HG03135 (cell line): ENCODE data around the gene TMEM164.
"Not testable (repeated sequence)": the region's sequence is repeated elsewhere in the genome, so short reads cannot be mapped to it uniquely, and the experiment has no call there.

Experiments
- ATAC-seq: cut with Tn5 transposase; IDR thresholded peaks from one replicate; pipeline ENCODE4 v1.9.1; 2021; ENCODE audit warnings: mild to moderate bottlenecking, moderate library complexity; ENCODE audit not compliant: unreplicated experiment

TMEM164 gene

DNA sequence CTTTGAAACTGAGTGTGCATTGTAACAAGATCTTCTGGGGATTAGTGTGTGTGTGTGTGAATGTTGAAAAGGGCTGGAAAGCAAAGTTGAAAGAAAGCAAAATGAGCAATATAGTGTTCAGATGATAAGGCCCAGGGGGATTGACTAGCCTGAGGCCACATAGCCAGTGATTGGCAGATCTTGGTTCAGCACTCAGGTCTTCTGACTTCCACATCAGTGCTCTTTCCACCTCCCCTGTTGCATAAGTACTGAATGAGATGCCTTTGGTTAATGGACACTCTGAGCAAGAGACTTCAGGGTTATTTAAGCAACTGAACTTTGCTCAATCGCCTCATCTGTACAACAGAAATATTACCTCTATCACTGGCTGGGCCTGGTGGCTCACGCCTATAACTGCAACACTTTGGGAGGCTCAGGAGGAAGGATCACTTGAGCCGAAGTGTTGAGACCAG lies 120.4 kb downstream of the TMEM164 start:
- ATAC-seq, result no peak

DNA sequence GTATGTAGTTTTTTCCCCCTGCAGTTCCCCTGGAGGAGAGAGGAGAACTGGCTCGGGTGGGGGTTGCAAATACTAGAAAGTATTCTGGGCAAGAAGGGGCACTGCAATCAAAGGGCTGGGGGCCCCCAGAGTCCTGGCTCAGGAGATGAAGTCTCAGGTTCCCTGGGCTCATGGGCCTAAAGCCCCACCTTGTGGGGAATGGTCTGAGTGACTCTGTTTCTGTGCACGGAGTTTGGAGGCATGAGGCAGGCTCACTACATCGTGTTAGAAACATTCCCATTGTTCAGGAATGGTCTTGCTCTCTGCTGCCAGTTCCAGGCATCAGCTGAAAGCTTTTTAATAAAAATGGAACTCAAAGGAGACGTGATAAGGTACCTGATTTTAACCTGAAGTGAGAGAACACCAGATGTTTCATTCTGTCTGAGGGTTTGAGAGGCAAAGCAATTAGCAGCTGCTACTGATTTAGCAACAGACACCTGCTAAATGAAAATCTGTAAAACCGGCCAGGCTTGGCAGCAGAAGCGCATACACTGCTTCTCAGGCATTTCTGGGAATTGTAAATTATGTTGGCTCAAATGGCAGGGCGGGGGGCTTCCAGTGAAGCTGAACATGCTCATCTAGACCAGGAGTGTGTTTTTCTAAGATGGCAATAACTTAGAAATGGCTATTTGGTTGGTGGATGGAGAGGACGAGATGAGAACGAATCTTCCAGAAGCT lies 122.7 kb downstream of the TMEM164 start:
- no peak for ATAC-seq

DNA sequence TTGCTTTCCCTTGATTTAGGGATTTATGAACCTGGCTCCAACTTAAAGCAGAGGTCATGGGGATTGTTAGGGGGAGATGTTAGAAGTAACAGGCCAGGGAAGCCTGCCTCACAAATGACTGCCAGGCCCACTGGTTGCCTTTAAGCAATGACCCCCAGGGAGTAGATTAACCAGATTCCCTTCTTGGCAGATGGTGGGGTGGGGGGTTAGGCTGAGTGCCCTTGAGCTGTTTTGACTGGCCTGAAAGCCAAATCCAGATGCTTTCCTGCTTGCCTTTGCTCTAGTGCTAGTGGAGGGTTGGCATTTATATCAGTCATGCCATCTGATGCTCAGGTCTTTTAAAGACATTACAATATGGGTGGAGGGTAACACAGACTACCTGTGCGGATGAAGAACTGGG lies 128.1 kb downstream of the TMEM164 start:
- ATAC-seq, result no peak

DNA sequence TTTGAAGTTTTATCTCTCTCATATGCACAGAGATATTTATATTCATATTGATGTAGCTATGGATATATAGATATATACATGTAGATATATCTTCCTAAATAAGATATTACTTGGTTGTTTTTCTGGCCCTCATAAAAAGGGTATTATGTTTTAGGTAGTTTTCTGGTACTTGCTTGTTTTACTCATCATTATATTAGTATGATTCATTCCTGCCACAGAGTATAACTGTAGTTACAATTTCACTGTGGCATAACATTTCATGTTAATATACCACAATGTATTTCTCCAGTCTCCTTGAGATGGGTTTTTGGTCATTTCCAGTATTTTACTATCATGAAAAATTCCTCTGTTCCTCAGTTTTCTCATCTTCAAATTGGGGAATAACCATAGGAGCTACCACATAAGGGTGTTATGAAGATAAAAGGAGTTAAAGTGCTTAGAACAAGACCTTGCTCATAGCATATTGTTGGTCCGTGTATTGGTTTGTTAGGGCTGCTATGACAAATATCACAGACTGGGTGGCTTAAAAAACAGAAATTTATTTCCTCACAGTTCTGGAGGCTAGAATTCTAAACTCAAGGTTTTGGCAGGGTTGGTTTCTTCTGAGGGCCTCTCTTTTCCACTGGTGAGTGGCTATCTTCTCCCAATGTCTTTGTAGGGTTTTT lies 129.7 kb downstream of the TMEM164 start:
- ATAC-seq, result no peak

DNA sequence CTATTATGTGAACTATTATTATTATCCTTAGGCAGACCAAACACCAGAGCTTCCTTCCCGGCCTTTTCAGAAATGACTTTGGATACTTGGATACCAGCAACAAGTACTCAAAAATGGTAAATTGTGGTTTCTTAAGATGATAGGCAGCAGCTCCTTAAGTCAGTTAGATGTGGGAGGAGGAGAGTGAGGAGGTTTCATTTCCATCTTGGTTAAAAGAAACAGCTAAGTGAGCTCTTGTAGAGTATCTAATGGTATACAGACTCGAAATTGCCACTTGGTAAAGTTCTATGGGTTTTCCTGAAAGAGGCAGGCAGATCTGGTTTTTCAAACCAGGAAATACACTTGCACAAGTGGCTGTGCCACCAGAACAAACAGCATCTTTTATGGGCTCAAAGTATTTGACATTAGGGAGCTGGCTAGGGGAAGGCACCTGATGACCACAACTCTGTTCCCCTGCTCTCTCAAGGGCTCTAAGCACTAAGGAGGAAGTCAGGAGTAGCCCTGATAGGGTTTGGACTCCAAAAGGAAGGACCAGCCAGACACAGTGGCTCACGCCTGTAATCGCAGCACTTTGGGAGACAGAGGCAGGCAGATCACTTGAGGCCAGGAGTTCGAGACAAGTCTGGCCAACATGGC lies 130.9 kb downstream of the TMEM164 start:
- no peak for ATAC-seq

DNA sequence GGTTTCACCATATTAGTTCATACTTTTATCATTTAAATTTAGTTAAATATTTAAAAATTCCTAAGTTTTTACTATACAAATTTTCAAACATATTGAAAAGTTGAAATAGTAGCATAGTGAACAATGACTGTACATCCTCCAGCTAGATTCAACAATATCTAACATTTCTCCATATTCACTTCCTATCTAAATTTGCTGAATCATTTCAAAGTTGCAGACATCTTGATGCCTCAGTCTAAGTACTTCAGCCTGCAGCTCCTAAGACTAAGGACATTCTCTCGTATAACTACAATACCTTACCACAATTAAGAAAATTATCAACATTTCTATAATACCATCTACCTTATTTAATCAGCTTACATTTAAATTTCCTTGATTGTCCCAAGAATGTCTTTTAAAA lies 132.7 kb downstream of the TMEM164 start:
- ATAC-seq, result no peak

DNA sequence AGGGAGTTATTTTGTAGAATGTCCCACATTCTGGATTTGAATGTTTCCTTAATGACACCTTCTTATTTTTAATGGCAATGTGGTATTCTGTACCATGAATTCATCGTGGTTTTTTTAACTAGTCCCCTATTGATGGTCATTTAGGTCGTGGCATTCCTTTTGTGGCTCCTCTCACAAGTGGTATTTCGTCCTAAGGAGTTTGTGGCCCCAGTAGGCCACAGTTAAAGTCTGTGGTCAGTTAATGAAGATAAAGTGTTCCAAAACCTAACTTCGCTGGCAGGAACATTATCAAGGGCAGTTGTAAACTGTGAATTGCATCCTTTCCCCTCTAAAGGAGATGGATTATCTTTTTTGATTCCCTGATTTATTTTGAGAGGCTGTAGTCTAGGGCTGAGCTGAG lies 133.2 kb downstream of the TMEM164 start:
- ATAC-seq, result no peak

DNA sequence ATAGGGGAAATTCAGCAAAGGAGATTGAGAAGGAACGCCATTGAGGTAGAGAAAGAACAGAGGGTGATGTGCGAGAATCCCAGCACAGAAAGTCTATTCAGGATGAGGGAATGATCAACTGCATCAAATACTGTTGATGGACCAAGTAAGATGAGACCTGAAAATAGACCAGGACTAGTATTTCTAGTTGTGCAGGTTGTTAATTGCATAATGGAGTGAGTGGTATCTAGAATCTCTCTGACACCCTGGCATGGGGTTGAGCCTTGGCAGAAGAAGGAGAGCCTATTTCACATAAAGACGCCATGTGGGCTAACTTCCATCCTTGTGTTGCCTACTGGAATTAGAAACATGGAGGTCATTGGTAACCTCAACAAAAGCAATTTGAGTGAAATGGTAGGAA lies 135.6 kb downstream of the TMEM164 start:
- ATAC-seq, result no peak

DNA sequence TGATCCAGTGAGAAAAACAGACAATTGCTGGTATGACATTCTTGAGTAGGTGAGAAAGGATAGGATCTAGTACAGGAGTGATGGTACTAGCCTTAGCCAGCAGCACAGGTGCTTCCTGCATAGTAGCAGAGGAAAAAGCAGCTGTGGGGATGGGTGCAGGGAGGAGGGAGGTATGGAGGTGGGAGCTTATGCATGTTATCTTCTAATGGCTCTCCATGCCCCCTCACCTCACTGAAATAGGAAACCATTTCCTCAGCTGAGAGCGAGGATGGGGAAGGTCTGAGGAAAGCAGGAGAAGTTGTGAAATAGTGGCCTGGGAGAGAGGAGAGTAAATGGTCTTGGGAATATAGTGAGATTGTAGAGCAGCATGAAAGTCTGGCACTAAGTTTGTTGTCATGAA lies 136.3 kb downstream of the TMEM164 start:
- no peak for ATAC-seq

DNA sequence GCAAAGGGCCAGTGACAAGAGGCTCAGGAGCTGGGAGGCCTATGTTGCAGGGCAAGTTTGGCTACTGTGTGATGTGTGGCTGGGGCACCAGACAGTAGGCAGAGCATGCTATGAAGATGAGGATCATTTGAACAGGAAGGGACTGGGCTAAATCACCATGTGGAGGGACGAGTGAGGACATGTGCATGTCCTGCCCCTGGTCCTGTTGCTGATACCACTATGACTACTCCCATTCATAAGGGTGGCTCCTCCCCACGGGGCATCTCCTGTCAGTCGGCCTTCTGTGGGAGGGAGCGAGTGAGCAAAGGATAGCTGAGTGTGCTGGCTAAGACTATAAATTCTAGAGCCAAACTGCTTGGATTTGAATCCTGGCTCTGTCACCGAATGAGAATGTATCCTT lies 139.2 kb downstream of the TMEM164 start:
- ATAC-seq, result no peak

DNA sequence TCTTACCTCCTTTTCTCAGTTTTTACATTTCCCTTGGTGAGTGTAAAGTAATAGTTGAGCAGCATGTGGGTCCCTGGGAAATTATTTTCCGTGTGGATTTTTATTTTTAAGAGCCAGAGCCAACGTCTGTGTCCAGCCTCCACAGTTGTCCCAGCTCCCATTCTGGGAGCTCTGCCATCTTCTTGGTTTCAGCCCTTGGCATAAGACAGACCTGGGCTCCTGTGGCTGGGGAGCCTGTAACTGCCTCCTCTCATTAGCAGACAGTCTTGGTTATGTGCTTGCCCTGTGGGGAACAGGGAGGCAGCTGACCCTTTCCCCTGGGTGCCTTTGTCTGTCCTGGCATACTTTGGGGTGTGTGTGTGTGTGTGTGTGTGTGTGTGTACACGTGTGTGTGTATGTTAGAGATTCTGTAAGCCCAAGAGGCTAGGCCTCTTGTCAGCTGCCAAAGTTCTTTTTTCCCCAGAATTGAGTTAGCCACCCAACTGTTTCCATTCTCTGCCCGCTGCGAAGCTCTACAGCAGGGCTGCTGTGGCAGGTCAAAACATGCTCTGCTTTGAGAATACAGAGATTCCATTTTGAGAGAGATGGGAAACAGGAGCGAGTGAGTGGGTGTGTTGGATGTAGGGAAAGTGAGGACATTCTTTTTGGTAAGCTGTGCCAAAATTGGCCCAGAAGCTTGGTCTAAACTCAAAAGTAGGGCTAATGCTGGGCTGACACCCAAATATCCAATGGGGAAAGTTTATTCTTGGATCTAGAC lies 140.7 kb downstream of the TMEM164 start:
- no peak for ATAC-seq

DNA sequence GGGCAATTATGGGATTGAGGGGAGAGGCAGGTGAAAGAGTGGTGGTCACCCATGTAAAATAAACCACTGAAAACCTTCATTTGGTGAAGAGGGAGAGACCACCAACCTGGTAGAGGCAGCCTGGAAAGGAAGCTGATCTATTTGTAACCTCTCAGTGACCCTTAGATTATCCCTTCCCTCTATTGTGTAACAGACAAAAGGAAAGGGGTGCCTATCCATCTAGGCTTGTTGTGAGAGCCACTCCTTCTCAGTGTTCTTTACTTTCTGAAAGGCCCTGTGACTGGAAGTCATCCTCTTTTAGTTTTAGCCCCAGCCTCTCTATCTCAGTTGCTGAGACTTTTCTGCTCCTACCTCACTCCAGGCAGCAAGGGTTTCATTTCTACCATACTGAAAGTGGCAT lies 142.4 kb downstream of the TMEM164 start:
- ATAC-seq, result no peak

DNA sequence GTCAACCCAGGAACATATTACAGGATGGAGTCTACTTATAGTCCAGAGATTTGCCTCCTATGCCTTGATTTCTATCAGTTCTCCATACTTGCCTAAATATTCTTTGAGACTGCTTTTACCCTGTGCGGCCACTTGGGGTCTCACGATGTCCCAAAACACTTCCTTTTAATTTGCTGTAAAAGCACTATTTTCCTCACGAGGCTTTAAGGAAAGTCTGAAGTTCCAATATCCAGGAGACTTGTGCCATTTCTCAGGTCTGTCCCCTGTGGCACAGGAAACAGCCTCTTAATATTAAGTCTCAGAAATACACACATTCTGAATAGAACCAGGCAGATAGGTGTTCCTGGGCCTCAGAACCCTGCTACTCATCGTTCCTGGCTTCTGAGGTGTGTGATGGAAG lies 142.9 kb downstream of the TMEM164 start:
- peak; percentile 77 for ATAC-seq

DNA sequence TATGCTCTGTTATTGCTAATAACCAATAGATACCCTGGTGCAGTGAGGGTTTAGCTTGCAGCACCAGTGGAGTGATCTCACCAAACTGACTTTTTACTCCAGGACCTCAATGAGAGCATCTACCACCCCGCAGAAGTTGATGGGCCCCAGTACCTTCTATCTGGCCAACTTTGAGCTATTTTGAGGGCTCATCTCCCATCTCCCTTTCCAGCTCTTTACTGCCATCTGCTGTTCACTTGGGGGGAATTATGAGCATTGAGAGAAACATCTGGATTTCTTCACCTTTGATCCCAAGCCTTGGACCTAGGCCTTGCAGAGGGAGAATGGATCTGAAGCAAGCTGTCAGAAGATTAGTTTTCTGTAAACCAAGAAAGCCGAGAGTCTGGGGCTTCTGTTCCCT lies 143.6 kb downstream of the TMEM164 start:
- ATAC-seq, result peak; percentile 64

DNA sequence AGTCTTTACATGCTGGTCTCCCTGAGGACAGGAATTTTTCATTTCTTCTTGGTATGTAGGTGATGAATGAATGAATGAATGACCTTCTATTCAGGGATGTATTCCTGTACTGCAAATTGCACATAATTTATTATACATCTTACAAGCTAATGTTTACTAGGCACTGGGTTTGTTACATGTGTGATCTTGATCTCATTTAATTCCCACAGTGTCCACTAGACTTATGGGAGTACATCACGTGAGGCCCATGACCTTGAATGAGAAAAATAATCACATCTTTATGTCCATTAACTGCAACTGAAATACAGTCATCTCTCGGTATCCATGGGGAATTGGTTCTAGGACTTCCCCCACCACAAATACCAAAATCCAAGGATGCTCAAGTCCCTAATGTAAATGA lies 150.3 kb downstream of the TMEM164 start:
- no peak for ATAC-seq

DNA sequence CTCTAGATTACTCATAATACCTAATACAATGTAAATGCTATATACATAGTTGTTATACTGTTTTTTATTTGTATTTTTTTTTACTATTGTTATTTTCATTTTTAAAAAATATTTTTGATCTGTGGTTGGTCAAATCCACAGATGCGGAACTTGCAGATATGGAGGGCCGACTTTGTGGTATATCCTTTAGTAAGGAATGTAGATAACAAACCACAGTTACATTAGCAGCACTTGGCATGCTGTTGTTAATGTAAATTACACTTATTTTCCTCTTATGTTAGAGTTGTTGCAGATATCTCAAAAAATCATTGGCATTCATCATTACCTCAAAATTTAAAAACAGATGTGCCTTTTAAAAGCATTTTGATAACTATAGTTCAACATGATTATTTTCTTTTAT lies 151.0 kb downstream of the TMEM164 start:
- ATAC-seq, result no peak

DNA sequence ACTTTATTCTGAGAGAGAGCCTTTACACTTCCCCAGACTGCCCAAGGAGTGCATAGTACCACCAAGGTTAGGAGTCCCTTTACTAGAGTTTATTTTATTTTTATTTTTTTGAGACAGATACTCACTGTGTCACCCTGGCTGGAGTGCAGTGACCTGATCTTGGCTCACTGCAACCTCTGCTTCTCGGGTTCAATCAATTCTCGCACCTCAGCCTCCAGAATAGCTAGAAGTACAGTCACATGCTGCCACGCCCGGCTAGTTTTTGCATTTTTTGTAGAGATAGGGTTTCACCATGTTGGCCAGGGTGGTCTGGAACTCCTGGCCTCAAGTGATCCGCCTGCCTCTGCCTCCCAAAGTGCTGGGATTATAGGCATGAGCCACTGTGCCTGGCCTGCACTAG lies 151.4 kb downstream of the TMEM164 start:
- not testable (repeated sequence) for ATAC-seq

DNA sequence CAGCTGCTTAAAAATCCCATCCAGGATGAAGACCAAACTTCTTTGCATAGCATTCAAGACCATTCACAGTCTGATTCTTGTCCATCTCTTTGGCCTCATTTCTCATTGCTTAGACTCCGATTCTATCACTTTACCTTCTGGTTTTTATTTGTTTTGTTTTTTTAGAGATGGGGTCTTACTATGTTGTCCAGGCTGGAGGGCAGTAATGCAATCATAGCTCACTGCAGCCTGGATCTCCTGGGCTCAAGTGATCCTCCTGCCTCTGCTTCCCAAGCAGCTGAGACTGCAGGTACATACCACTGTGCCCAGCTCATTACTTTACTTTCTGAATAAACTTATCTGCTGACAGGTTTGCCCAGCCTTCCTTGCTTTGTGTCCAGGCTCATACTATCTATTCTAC lies 152.8 kb downstream of the TMEM164 start:
- no peak for ATAC-seq

DNA sequence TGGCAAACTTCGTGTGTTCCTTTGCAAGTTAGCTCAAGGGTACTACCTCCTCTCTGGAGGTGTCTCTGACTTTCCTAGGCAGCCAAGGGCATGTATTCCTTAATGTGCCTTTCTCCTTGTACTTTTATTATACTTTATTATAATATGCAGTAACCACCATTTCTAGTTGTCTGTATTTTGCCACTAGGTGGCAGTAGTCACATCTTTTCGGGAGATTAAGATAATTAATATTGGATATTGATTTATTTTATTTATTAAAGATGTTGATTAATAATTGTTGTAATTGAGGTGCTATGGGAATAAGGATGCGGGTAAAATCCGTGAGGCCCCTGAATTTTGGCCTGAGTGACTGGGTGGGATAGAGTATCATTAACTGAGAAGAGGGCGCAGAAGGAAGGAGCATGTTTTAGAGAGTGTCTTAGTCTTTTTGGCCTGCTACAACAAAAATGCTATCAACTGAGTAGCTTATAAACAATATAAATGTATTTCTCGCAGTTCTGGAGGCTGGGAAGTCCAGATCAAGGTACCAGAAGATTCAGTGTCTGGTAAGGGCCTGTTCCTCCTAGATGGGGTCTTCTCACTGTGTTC lies 153.3 kb downstream of the TMEM164 start:
- no peak for ATAC-seq

DNA sequence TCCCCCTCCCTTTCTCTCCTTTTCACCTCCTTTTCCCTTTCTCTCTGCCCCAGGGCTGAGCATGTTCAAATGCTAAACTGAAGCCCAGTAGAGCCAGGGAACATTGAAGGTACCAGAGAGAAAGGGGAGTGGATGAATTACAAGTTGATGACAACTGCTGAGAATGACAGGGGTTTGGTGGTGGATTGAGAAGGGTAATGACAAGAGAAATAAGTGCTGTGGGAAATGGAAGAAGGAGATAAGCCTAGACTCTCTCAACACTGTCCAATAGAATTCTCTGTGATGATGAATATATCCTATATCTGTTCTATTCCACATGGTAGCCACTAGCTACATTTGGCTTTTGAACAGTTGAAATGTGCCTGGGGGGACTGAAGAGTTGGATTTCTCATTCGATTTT lies 154.5 kb downstream of the TMEM164 start:
- no peak for ATAC-seq

DNA sequence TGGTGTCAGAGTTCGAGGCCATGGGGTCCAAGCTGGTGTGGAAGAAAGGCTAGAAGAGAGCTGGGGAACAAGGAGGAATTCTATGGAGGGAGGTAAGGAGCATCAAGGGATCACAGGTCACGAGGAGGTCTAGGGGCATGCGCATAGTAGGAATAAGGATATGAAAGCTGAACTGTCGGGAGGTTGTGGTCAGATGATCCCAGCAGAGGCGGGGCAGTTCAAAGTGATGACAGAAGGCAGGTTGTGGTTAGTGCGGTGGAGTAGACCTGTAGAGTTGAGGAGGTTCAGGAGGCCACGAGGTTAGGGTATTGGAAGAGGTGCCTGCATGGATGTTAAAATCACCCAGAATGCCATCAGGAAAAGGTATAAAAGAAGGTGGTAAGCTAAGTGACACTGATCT lies 156.3 kb downstream of the TMEM164 start:
- ATAC-seq, result no peak
